GM21515 (cell line): ENCODE measurements around the gene RAMP3.

Experiments
- ATAC-seq: cut with Tn5 transposase; IDR thresholded peaks from one replicate; pipeline ENCODE4 v1.9.1; 2021; ENCODE audit not compliant: unreplicated experiment

RAMP3 gene

GRCh38 chr7:45219801-45220435, 62.3 kb downstream of the RAMP3 start:
- ATAC-seq, result no peak

GRCh38 chr7:45220846-45221618, 63.4 kb downstream of the RAMP3 start:
- ATAC-seq, result no peak

- ATAC-seq, result no peak
Measured at GRCh38 chr7:45221896-45222604, 64.5 kb downstream of the RAMP3 start.

GRCh38 chr7:45223078-45223477, 65.5 kb downstream of the RAMP3 start:
- no peak for ATAC-seq

- ATAC-seq, result no peak
Measured at GRCh38 chr7:45223728-45224630, 66.4 kb downstream of the RAMP3 start.

GRCh38 chr7:45224832-45225231, 67.2 kb downstream of the RAMP3 start:
- no peak for ATAC-seq

- ATAC-seq, result no peak
Measured at GRCh38 chr7:45225311-45225947, 67.8 kb downstream of the RAMP3 start.

GRCh38 chr7:45225948-45226335, 68.4 kb downstream of the RAMP3 start:
- no peak for ATAC-seq

GRCh38 chr7:45229156-45229920, 71.7 kb downstream of the RAMP3 start:
- no peak for ATAC-seq

- no peak for ATAC-seq
Measured at GRCh38 chr7:45230083-45230482, 72.5 kb downstream of the RAMP3 start.

GRCh38 chr7:45230611-45231165, 73.1 kb downstream of the RAMP3 start:
- ATAC-seq, result no peak

GRCh38 chr7:45233249-45233775, 75.7 kb downstream of the RAMP3 start:
- ATAC-seq, result no peak
